GM12878 (cell line): ENCODE results near the gene MRPL54. TPM values are rescaled to one million over a fixed set of nuclear protein-coding genes. Genes with fewer than 3 reads are reported as not detected.

ENCODE experiments used
- ATAC-seq: fragments of 200-7000 bp; cut with Tn5 transposase; 3 replicates; pipeline ENCODE4 v1.9.1; 2020; ENCODE audit warnings: mild to moderate bottlenecking, moderate library complexity
- BruUV-seq: library from RNA; stranded (reverse); fragments of 400-500 nt; replicated peaks from 2 replicates; lab custom pipeline; 2021; lab: Mats Ljungman, UMichigan
- CTCF ChIA-PET: fragments of 300-600 bp; sonication (Branson Sonifier 250); formaldehyde crosslinking; extraction: SDS; loops from one replicate; lab custom pipeline; 2021; ENCODE audit warnings: inconsistent platforms; lab: Yijun Ruan, JAX
- POLR2A ChIA-PET: fragments of 350-600 bp; formaldehyde crosslinking; extraction: SDS; loops from one replicate; lab custom pipeline; 2021; ENCODE audit warnings: inconsistent platforms; lab: Charles Lee
- RAD21 ChIA-PET: fragments of 300-600 bp; sonication (Branson Sonifier 250); formaldehyde crosslinking; loops from one replicate; lab custom pipeline; 2023; ENCODE audit warnings: antibody characterized with exemption; ENCODE audit not compliant: unreplicated experiment; lab: Charles Lee
- SMC1A ChIA-PET: fragments of 300-600 bp; sonication (Branson Sonifier 250); formaldehyde crosslinking; loops from one replicate; lab custom pipeline; 2023; ENCODE audit not compliant: unreplicated experiment, uncharacterized antibody; lab: Charles Lee
- DNase-seq: peaks from one replicate; pipeline ENCODE4 v3.0.0-alpha.2; 2011; ENCODE audit warnings: low read depth, low spot score
- FAIRE-seq: peaks from 3 replicates; lab custom pipeline; 2011; peaks lifted over from hg19 to GRCh38; lab: Jason Lieb, UNC
- H2AFZ ChIP-seq: 2 replicates; pipeline ENCODE4 v1.6.0; 2011; ENCODE audit warnings: low read depth, low read length, control low read depth; ENCODE audit not compliant: control insufficient read depth
- H3K27ac ChIP-seq: 2 replicates; pipeline ENCODE4 v1.5.1; 2011; ENCODE audit warnings: control low read depth; ENCODE audit not compliant: control insufficient read depth, insufficient read depth
- H3K27me3 ChIP-seq, 2 experiments: replicated peaks in 1 of 2; 2 replicates each; pipeline versions ENCODE4 v1.6.0 to v1.6.1; 2011; ENCODE audit warnings: low read length in 1 of 2; ENCODE audit not compliant: control insufficient read depth in 2 of 2, insufficient read depth in 2 of 2
- H3K36me3 ChIP-seq, 2 experiments: 2 replicates each; pipeline ENCODE4 v1.5.1; 2011; ENCODE audit warnings: low read length in 1 of 2; ENCODE audit not compliant: control insufficient read depth in 2 of 2, insufficient read depth in 2 of 2
- H3K4me1 ChIP-seq: 2 replicates; pipeline ENCODE4 v1.6.1; 2011; ENCODE audit warnings: mild to moderate bottlenecking, low read length, moderate library complexity, mixed read lengths; ENCODE audit not compliant: control insufficient read depth, insufficient read depth
- H3K4me2 ChIP-seq: 2 replicates; pipeline ENCODE4 v1.6.0; 2011; ENCODE audit warnings: control low read depth; ENCODE audit not compliant: control insufficient read depth, insufficient read depth
- H3K4me3 ChIP-seq: fragments of 200-600 bp; sonication (generic); 2 replicates; pipeline ENCODE4 v1.5.1; 2016
- H3K79me2 ChIP-seq: 2 replicates; pipeline ENCODE4 v1.6.0; 2011; ENCODE audit warnings: low read length; ENCODE audit not compliant: control insufficient read depth, insufficient read depth
- H3K9ac ChIP-seq: 2 replicates; pipeline ENCODE4 v1.8.0; 2011; ENCODE audit warnings: low read length, control low read depth, mixed read lengths; ENCODE audit not compliant: control insufficient read depth, insufficient read depth
- H3K9me3 ChIP-seq: replicated peaks from 3 replicates; pipeline ENCODE4 v1.5.1; 2011; ENCODE audit warnings: mild to moderate bottlenecking, low read length; ENCODE audit not compliant: control insufficient read depth, insufficient read depth
- H4K20me1 ChIP-seq: 2 replicates; pipeline ENCODE4 v1.6.0; 2011; ENCODE audit not compliant: control insufficient read depth, insufficient read depth
- SPI1 ChIP-seq: IDR thresholded peaks from 2 replicates; pipeline ENCODE4 v1.6.1; 2011; ENCODE audit warnings: low read depth, mild to moderate bottlenecking, low read length, moderate library complexity, borderline replicate concordance; ENCODE audit not compliant: insufficient read depth
- WGBS: methylation state at CpG from one replicate; pipeline ENCODE4 v1.1.6; 2016; ENCODE audit warnings: low lambda C conversion rate; ENCODE audit not compliant: insufficient replicate concordance, insufficient coverage; ENCODE audit errors: missing lambda C conversion rate; 5-methylcytosine and 5-hydroxymethylcytosine counted together
- in situ Hi-C: fragments of 300-500 bp; cut with MboI; formaldehyde crosslinking; loops from 9 replicates; pipeline ENCODE4 v1.14.3; 2018; ENCODE audit warnings: mixed read lengths
- intact Hi-C: fragments of 100-400 bp; cut with micrococcal nuclease; formaldehyde crosslinking; loops from one replicate; pipeline ENCODE4 v1.14.2; 2022; ENCODE audit not compliant: unreplicated experiment
- polyA plus RNA-seq, 11 experiments: library from polyadenylated mRNA; depleted of rRNA in 4 of 11; unstranded in 6 of 11; stranded (reverse) in 5 of 11; fragments of >200 nt; fragmentation: Nextera tagmentation in 4 of 11; fragmentation: Illumina TruSeq in 1 of 11; extraction: Ambion mirVana in 4 of 11; extraction: Trizol in 1 of 11; gene quantifications; 1 replicate in 1 of 11; 2 replicates in 10 of 11; pipeline versions ENCODE4 v1.2.1 to v1.2.3, GENCODE V29; 2011 to 2016; ENCODE audit warnings: inconsistent platforms in 2 of 11, missing spikeins in 2 of 11, low read depth in 1 of 11
- total RNA-seq, 4 experiments: library from RNA; depleted of rRNA in 3 of 4; stranded (reverse); fragments of >200 nt in 3 of 4; fragmentation: Illumina TruSeq in 1 of 4; extraction: Trizol in 1 of 4; gene quantifications; 2 replicates each; pipeline versions ENCODE4 v1.2.1 to v1.2.3, GENCODE V29; 2013 to 2021
- TF ChIP-seq, protein P1 (sequence below): fragments of 450-650 bp; IDR thresholded peaks from 2 replicates; pipeline ENCODE4 v1.6.1; 2016; ENCODE audit warnings: mild to moderate bottlenecking, moderate library complexity, borderline replicate concordance

MRPL54 gene
- total and polyA plus RNA-seq, 10 of the 15 experiments (the other 5 are each of a cell fraction or from before 2014, with no cell fraction given) = 3.1 to 98.7 (median 75.2) TPM

DNA sequence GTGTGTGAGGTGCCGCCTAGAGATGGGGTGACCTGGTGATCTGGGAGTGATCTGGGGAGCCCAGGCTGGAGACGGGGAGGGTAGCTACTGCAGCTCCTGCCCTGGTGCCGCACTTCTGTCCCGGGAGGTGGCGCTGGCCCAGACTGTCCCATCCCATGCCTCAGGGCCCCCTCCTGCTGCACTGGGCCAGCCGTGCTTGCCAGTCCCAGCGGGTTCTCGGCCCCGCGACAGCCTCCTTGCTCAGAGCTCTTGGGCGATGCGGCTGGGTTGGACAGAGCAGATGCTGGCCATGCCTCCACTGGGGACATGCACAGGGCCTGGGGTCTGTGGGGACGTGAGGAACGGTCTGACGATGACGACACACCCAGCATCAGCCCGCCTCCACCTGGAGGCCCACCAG is 7.0 kb downstream of the MRPL54 start:
- in situ Hi-C loops = no loop called here
- 87% methylated on average over 15 of the region's 17 CpGs for WGBS
- Histone ChIP-seq H3K36me3 (peaks cover 0 to 18% of the 10 kb centered on the region in 2 experiments; a peak in 2 of 4 replicates), H3K27ac (no peak overlapping the region), H3K4me3 (no peak overlapping the region), H3K27me3 (no peaks in the 10 kb centered on the region)
- intact Hi-C loops = no loop called here
- no peak for FAIRE-seq
- TF ChIP-seq, protein P1, sequence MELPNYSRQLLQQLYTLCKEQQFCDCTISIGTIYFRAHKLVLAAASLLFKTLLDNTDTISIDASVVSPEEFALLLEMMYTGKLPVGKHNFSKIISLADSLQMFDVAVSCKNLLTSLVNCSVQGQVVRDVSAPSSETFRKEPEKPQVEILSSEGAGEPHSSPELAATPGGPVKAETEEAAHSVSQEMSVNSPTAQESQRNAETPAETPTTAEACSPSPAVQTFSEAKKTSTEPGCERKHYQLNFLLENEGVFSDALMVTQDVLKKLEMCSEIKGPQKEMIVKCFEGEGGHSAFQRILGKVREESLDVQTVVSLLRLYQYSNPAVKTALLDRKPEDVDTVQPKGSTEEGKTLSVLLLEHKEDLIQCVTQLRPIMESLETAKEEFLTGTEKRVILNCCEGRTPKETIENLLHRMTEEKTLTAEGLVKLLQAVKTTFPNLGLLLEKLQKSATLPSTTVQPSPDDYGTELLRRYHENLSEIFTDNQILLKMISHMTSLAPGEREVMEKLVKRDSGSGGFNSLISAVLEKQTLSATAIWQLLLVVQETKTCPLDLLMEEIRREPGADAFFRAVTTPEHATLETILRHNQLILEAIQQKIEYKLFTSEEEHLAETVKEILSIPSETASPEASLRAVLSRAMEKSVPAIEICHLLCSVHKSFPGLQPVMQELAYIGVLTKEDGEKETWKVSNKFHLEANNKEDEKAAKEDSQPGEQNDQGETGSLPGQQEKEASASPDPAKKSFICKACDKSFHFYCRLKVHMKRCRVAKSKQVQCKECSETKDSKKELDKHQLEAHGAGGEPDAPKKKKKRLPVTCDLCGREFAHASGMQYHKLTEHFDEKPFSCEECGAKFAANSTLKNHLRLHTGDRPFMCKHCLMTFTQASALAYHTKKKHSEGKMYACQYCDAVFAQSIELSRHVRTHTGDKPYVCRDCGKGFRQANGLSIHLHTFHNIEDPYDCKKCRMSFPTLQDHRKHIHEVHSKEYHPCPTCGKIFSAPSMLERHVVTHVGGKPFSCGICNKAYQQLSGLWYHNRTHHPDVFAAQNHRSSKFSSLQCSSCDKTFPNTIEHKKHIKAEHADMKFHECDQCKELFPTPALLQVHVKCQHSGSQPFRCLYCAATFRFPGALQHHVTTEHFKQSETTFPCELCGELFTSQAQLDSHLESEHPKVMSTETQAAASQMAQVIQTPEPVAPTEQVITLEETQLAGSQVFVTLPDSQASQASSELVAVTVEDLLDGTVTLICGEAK = no peak
- TF ChIP-seq SPI1 = no peak
- TF ChIP-seq, all 136 proteins: peak for 0
- Histone ChIP-seq H4K20me1 (no peaks in the 10 kb centered on the region), H3K79me2 (no peaks in the 10 kb centered on the region), H3K9ac (no peak overlapping the region), H3K4me1 (no peaks in the 10 kb centered on the region; the same call in 1 of the 2 replicates), H3K4me2 (no peak overlapping the region), H2AFZ (no peak overlapping the region), H3K9me3 (no peaks in the 10 kb centered on the region)
- ChIA-PET POLR2A (interaction anchor here (0.6 kb wide), 1 partner anchor 9 kb away, joined by 7 read pairs; no protein-coding TSS in a partner anchor), SMC1A (no interaction called here), CTCF (interaction anchor here (1.3 kb wide), 1 partner anchor 52 kb away, joined by 3 read pairs; no protein-coding TSS in a partner anchor), RAD21 (no interaction called here)
- DNase-seq (no peak), ATAC-seq (no peak)
- no TSS peak for BruUV-seq
